ENCODE measurements around the gene TMEM54. TPM values are rescaled to one million over a fixed set of nuclear protein-coding genes. Genes with fewer than 3 reads are reported as not detected.

TMEM54 gene
- polyA plus RNA-seq, 1 donor from 2014 or later: not detected

DNA sequence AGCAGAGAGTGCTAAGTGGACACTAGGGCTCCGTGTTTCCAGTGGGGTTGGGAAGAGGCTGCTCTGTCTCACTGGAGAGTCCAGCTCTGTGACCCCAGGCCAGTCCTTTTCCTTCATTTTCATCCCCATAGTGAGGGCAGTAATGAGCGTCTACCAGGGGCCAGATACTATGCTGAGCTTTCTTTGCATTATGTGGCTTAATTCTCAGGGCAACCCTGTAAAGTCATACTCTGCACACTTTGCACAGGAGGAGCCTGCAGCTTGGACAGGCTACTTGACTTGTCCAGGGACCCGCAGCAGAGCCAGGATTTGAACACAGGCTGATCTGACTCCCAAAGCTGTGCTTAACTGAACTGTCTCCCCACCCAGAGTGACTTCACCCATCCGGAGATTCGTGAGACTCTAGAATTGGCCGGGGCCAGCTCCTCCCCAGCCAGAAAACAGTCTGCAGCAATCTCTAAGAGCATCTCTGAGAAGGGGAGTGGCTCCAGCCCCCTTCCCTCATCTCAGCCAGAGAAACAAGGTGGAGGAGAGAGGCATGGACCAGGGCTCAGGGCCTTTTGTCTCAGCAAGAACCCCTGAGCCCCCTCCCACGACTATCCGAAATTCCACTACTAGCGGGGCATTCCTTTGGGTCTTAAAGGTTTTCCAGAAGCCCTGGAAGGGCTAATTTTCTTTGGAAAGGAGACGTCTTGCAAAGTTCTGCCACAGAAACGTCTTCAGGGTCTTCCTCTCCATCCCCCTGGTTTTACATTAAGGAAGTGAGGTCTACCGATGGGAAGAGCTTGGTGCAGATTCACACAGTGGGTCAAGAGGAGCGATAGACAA, 29.6 kb downstream of the TMEM54 start:
- Mint-ChIP-seq H3K4me1 (peaks cover 12 to 19% (median 15%) of the 10 kb centered on the region in 3 donors), H3K27me3 (peaks cover 45% of the 10 kb centered on the region), H3K36me3 (peaks cover 2% of the 10 kb centered on the region), H3K27ac (peak overlapping the region in 2 of 3 donors; percentile 23 to 36), H3K9me3 (no peaks in the 10 kb centered on the region), H3K4me3 (peak overlapping the region; percentile 73 to 90 (median 84))

DNA sequence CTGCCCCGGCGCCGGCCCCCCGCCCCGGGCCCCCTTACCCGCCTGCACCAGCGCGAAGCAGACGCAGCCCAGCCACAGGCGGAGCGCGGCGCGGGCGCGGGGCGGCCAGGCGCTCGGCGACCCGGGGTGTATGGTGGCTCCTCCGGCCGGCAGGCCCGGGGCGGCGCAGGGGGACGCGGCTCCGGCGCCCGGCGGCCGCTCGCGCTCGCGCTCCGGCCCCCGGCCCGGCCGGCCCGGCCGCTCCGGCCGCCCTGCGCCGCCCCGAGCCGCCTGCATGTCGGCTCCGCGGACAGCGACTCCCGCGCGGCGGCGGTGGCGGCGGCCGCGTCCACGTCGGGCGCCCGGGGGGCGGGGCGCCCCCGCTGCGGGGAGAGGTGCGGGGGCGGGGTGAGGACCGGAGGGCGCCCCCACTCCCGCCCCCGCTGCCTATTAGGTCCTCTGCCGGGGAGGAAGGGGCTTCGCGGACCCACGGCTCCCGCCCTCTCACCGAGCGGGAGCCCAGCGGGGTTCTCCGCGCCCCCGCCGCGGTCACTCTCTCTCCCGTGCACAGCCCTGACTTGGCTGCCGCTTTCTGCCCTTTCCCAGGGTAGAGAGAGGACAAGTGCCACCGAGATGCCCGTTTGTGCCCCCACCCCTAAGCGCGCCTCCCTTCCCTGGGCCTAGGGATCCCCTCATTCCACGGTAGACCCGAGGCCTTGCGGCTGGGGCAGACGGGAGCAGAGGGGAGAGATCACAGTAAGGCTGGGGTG, 30.4 kb downstream of the TMEM54 start, which contains the start of gene FNDC5:
Gene FNDC5 (minus strand): TSS at position 298 of the 749 bp plus-strand sequence.
- H3K27me3 Mint-ChIP-seq: peaks cover 41% of the 10 kb centered on the region
- H3K9me3 Mint-ChIP-seq: no peaks in the 10 kb centered on the region
- peaks cover 7% of the 10 kb centered on the region for H3K36me3 Mint-ChIP-seq
- peaks cover 12 to 19% (median 13%) of the 10 kb centered on the region in 3 donors for H3K4me1 Mint-ChIP-seq
- peak within 1 kb of the TSS in 2 of 3 donors; percentile 23 to 36 for H3K27ac Mint-ChIP-seq
- H3K4me3 Mint-ChIP-seq: peak within 1 kb of the TSS; percentile 73 to 90 (median 84)

DNA sequence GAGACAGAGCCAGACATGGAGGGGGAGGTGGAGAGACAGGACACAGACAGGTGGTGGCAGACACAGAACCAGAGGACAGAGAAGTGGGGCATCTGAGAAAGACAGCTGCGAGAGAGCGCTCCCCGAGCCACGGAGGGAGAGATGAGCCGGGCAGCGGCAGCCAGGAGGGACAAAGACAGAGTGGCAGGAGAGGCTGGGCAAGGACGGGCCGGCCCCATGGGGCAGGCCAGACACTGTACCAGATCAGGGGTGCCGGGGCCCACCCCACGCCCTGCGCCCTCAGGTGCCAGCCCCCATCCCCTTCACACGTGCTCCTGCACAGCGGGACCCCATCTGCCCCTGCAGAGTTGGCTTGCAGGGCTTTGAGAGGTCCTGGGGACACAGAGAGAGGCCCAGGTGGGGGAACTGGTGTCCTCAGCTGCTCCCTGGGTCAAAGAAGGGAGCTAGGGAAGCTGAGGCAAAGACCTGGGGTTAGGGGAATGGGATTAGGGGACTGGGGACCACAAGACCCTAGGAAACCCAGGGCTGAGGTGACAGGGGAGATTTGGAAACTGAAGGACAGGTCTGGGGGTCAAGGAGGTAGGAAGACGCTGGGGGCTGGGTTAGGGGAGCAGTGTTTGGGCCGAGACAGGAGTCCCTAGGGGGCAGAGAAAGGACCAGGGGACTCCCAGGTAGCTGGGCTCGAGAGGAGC, 31.1 kb downstream of the TMEM54 start:
- no peak overlapping the region for H3K27ac Mint-ChIP-seq

DNA sequence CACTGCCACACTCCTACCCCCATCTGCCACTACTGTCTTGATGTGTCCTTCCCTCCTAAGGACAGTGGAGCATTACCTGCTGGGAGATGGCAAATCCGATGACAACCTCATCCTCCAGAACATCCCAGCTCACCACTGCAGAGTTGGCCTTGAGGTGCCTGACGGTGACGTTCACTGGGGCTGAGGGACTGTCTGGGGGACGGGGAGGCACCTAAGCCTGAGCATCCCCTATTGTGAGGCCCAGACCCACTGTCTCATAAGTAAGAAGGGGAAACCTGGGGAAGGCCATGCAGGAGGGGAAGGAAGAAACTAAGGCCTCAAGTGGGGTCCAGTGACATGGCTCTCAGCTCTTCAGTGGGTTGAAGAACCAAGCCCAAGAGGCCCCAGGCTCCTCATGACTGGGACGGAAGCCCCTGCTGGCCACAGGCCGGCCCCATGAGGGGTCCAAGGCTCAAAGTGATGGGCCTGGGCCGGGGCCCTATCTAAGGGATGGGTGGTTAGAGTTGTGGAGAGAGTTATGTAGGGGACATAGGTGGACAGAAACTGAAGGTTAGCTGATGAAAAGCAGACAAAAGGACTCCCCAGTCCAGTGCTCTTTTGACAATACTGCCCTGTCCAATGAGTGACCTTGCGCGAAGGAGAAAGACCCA, 32.3 kb downstream of the TMEM54 start:
- peaks cover 29% of the 10 kb centered on the region for H3K27me3 Mint-ChIP-seq
- H3K36me3 Mint-ChIP-seq: peaks cover 10% of the 10 kb centered on the region
- peak overlapping the region in 1 of 4 donors; percentile 27 for H3K4me3 Mint-ChIP-seq
- peaks cover 8 to 13% (median 12%) of the 10 kb centered on the region in 3 donors for H3K4me1 Mint-ChIP-seq
- no peaks in the 10 kb centered on the region for H3K9me3 Mint-ChIP-seq
- no peak overlapping the region for H3K27ac Mint-ChIP-seq

More for the DNA sequence above, 31.1 kb downstream of the TMEM54 start:
- H3K4me1 Mint-ChIP-seq: peaks cover 8 to 13% (median 12%) of the 10 kb centered on the region in 3 donors
- peaks cover 7% of the 10 kb centered on the region for H3K36me3 Mint-ChIP-seq
- H3K4me3 Mint-ChIP-seq: peak overlapping the region in 3 of 4 donors; percentile 63 to 88 (median 65)
- no peaks in the 10 kb centered on the region for H3K9me3 Mint-ChIP-seq
- peaks cover 34% of the 10 kb centered on the region for H3K27me3 Mint-ChIP-seq

DNA sequence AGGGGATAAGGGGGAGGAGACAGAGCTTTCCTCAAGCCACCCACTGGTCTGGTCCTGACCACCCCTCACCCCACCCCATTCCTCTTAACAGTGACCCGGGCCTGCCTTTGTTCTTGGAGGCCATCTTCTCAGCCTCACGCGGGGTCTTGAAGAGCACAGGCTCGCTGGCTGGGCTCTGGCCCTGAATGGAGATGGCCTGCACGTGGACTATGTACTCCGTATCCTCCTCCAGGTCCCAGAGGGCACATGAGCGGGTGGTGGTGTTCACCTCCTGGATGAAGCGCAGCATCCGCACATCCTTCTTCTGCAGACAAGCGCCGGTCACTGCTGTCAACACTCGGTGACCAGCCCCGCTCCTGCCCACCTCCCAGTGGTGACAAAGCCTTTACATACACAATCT, 33.1 kb downstream of the TMEM54 start:
- peaks cover 8 to 13% (median 12%) of the 10 kb centered on the region in 3 donors for H3K4me1 Mint-ChIP-seq
- H3K36me3 Mint-ChIP-seq: peaks cover 12% of the 10 kb centered on the region
- H3K9me3 Mint-ChIP-seq: no peaks in the 10 kb centered on the region
- H3K4me3 Mint-ChIP-seq: no peak overlapping the region
- no peak overlapping the region for H3K27ac Mint-ChIP-seq
- H3K27me3 Mint-ChIP-seq: peaks cover 28% of the 10 kb centered on the region

DNA sequence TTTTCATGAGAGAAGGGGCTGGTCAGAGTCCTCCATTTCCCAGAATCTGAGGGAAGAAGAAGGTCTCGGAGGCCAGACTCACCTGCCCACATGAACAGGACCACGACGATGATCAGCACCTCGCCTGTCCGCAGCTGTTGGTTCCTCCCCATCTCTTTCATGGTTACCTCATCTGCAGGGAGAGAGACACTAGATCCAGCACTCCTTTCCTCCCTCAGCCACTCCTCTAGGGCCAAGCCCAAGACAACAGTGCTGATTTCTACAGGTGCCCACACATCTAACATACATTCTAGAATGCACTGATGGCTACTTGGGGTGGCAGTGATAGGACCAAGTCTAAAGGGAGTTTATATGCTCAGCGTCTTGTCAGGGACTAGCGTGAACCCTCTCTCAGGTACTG, 33.5 kb downstream of the TMEM54 start:
- no peaks in the 10 kb centered on the region for H3K9me3 Mint-ChIP-seq
- H3K27me3 Mint-ChIP-seq: peaks cover 26% of the 10 kb centered on the region
- no peak overlapping the region for H3K27ac Mint-ChIP-seq
- no peak overlapping the region for H3K4me3 Mint-ChIP-seq
- H3K36me3 Mint-ChIP-seq: peaks cover 12% of the 10 kb centered on the region
- H3K4me1 Mint-ChIP-seq: peaks cover 7 to 12% (median 11%) of the 10 kb centered on the region in 3 donors

DNA sequence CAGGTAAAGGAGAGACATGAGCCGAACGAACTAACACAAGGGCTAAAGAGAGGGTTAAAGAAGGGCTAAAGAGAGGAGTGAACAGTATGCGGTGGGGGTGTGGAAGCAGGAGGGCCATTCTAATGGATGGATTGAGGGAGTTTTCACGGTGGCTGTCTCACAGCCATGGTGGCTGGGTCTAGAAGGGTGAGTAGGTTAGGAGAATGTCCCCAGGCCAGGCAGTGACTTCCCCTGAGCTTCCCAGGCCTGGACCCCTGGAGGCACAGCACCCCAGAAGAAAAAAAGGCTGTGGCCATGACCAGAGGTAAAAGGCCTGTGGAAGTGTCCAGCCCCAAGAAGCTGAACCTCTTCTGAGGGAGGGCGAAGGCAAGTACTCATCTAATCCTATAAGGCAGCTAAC, 34.0 kb downstream of the TMEM54 start:
- Mint-ChIP-seq H3K4me3 (peak overlapping the region in 1 of 4 donors; percentile 48), H3K4me1 (peaks cover 5 to 11% (median 10%) of the 10 kb centered on the region in 3 donors), H3K27ac (peak overlapping the region in 1 of 3 donors; percentile 32), H3K9me3 (no peaks in the 10 kb centered on the region), H3K27me3 (peaks cover 23% of the 10 kb centered on the region), H3K36me3 (peaks cover 12% of the 10 kb centered on the region)

DNA sequence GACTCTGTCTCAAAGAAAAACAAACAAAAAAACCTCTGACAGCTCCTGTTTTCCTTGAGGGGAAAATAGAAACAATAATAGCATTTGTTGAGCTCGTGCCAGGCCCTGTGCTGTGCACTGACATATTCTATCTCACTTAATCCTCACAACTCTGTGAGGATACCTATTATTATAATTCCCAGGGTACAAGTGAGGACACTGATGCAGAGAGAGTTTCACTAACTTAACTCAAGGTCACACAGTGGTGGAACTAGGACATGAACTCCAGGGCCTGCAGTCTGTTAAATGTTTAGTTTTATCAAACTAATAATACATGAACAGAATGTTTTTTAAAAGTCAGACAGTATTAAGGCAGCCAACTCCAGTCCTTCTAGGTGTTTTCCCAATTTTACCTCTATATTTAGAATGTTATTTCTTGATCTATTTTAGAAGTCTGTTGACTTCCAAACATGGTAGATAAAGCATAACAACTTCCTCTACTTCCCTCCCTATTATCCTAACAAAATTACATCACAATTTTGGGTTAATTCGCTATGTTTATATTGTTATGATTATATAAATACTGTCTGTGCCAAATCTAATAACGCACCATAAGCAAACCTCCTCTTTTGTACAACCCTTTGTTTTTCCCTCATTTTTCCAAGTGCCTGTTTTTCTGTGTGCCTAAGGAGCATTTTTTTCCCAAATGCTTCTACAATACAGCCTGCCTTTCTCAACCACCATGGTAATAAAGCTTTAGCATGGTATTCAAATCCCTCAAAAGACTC, 35.4 kb downstream of the TMEM54 start:
- H3K27me3 Mint-ChIP-seq: peaks cover 12% of the 10 kb centered on the region
- H3K36me3 Mint-ChIP-seq: peaks cover 12% of the 10 kb centered on the region
- H3K9me3 Mint-ChIP-seq: no peaks in the 10 kb centered on the region

DNA sequence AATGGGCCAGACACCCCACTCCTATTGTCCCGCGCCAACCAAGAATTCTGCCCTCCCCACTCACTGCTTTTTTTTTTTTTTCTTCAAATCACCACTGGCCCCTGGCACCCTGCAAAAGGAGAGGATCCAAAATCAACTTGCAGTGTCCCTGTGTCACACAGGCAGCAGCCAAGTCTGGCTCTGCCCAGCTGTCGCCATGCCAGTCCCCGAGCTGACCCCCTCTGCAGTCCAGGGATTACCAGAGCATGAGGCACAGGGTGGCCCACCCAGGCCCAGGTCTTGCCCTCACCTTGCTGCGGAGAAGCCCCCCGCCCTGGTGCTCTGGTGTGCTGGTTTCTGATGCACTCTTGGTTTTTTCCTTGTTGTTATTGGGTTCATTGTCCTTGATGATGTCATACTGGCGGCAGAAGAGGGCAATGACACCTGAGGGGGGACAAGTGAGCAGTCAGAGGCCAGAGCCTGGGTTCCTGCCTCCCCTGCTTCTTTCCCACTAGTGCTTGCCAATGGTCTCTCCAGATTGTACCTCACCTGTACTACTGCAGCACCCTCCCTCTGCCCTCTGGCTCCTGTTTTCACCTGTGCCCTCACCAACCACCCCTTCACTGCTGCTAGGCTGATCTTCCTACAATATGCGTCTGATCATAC, 36.7 kb downstream of the TMEM54 start:
- Mint-ChIP-seq H3K27ac (no peak overlapping the region), H3K9me3 (no peaks in the 10 kb centered on the region), H3K4me3 (no peak overlapping the region)

More for the DNA sequence above, 35.4 kb downstream of the TMEM54 start:
- H3K4me3 Mint-ChIP-seq: no peak overlapping the region
- no peak overlapping the region for H3K27ac Mint-ChIP-seq
- H3K4me1 Mint-ChIP-seq: no peaks in the 10 kb centered on the region

DNA sequence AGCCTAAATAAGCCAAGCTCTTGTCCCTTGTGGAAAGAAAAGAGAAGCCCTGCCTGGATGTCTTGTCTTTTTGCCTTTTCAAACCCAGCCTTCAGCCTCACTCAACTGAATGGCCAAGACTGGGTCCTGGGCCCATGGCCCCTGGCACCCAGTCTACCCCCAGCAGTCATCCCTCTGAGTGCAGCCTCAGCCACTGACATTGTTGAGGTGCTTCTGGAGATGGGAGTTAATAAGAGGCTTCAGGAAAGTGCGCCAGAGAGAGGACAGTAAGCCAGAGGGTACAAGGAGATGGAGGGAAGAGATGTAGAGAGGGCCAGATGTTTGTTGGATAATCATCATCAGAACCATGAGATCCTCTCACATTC, 37.3 kb downstream of the TMEM54 start:
- Mint-ChIP-seq H3K4me3 (no peak overlapping the region), H3K36me3 (peaks cover 19% of the 10 kb centered on the region), H3K9me3 (no peaks in the 10 kb centered on the region), H3K27ac (no peak overlapping the region), H3K27me3 (no peaks in the 10 kb centered on the region), H3K4me1 (no peaks in the 10 kb centered on the region)

More for the DNA sequence above, 36.7 kb downstream of the TMEM54 start:
- peaks cover 15% of the 10 kb centered on the region for H3K36me3 Mint-ChIP-seq
- peaks cover 3% of the 10 kb centered on the region for H3K27me3 Mint-ChIP-seq
- H3K4me1 Mint-ChIP-seq: no peaks in the 10 kb centered on the region

DNA sequence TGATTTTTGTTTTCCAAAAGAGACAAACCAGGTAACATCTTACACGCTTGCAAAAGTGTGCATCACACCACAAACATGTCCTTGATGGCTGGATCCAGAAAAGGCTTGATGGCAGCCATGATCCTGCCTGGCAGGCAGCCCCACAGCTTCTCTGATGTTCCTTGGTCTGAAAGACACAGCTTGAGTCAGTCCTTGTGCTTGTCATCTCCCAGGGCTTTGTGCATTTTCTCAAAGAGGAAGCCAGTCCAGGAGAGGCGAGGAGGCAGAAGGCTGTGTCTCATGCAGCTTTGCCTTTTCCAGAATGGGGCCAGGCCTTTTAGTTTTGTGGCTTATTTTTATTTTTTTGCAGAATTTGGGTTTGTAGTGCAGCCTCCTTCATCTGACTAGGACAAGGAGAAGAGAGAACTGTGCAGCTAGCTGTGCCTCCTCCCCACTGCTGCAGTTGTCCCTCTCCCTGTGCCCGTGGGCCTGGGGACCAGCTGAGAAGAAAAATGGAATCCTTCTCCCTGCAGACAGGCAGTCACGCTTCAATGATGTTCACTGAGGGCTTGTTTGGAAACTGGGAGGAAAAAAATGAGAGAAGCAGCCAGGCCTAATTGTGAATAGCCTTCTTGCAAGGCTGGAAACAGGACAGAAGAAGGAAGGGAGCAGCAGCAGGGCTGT, 37.8 kb downstream of the TMEM54 start:
- Mint-ChIP-seq H3K9me3 (no peaks in the 10 kb centered on the region), H3K27me3 (no peaks in the 10 kb centered on the region), H3K4me1 (no peaks in the 10 kb centered on the region), H3K27ac (no peak overlapping the region), H3K4me3 (no peak overlapping the region), H3K36me3 (peaks cover 20% of the 10 kb centered on the region)

DNA sequence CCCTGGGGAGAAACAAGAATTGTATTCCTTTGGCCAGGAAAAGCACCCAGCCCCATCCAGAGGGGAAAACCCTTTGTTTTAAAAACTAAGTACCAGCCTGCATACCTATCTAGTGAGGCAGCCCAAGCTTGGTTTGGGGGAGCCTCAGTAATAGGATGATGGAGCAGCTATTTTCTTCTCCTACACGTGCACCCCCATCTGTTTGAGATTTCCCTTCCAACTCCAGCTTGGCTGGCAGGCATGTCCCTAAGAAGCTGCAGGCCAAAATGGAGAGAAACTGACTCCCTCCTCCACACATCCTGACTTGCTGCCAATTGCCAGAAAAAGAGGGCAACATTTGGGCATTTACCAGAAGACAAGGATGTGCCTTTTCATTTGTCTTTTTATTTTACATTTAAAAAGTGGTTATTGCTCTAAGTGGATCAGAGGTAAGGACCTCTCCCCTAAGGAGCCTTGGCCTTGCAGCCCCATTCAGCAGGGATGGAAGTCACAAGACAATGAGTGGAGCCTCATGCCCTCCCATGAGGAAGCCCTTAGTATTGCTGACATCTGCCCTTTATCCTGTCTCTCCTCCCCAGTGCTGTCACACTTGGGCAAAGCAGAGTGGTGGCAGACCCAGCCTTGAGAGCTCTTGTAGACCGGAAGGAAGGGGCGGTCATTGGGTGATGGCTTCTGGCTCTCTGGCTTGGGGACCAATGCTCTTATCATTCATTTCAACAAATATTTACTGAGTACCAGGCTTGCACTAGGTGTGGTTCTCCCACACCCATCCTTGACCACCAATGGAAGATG, 39.1 kb downstream of the TMEM54 start:
- H3K36me3 Mint-ChIP-seq: peaks cover 18% of the 10 kb centered on the region
- H3K4me1 Mint-ChIP-seq: no peaks in the 10 kb centered on the region
- no peak overlapping the region for H3K27ac Mint-ChIP-seq
- no peak overlapping the region for H3K4me3 Mint-ChIP-seq
- H3K9me3 Mint-ChIP-seq: no peaks in the 10 kb centered on the region
- H3K27me3 Mint-ChIP-seq: no peaks in the 10 kb centered on the region

Data from IgD-negative memory B cell (primary cell).